Activated CD4-positive, alpha-beta T cell treated with anti-CD3 and anti-CD28 coated beads, Interleukin-2, amount 50 U/mL, for 48 hours (primary cell): ENCODE measurements around the gene GDF11.

Experiments used
- DNase-seq, 2 experiments: peaks; one replicate each; pipeline ENCODE4 v3.0.0-alpha.2; 2020

GDF11 gene

GRCh38 chr12:55742719-55743405 lies at the start of gene GDF11:
Gene GDF11, plus strand, starts transcription at chr12:55743122. Its CDS starts 195 bp downstream, at chr12:55743317.
- DNase-seq = peak; percentile 78 to 83

GRCh38 chr12:55693323-55694187 lies 49.4 kb upstream of the GDF11 start:
- DNase-seq = no peak

GRCh38 chr12:55694188-55694515 lies 48.8 kb upstream of the GDF11 start:
- no peak for DNase-seq

GRCh38 chr12:55694651-55695050 lies 48.3 kb upstream of the GDF11 start:
- no peak for DNase-seq

- no peak for DNase-seq
Measured at GRCh38 chr12:55695349-55695748, 47.6 kb upstream of the GDF11 start.

GRCh38 chr12:55696141-55696540 lies 46.8 kb upstream of the GDF11 start:
- DNase-seq = no peak

GRCh38 chr12:55696796-55697462 lies 46.0 kb upstream of the GDF11 start:
- no peak for DNase-seq

- no peak for DNase-seq
Measured at GRCh38 chr12:55697686-55698085, 45.2 kb upstream of the GDF11 start.

GRCh38 chr12:55698241-55698955 lies 44.5 kb upstream of the GDF11 start:
- DNase-seq = no peak

- no peak for DNase-seq
Measured at GRCh38 chr12:55698965-55699364, 44.0 kb upstream of the GDF11 start.

GRCh38 chr12:55699471-55700055 lies 43.4 kb upstream of the GDF11 start:
- DNase-seq = no peak

GRCh38 chr12:55700255-55701018 lies 42.5 kb upstream of the GDF11 start:
- no peak for DNase-seq

- no peak for DNase-seq
Measured at GRCh38 chr12:55702861-55703260, 40.1 kb upstream of the GDF11 start.

GRCh38 chr12:55703288-55703687 lies 39.6 kb upstream of the GDF11 start:
- no peak for DNase-seq

GRCh38 chr12:55703901-55704761 lies 38.8 kb upstream of the GDF11 start:
- no peak for DNase-seq

GRCh38 chr12:55704824-55705718 lies 37.9 kb upstream of the GDF11 start:
- no peak for DNase-seq

GRCh38 chr12:55705782-55706402 lies 37.0 kb upstream of the GDF11 start:
- DNase-seq = no peak

GRCh38 chr12:55706568-55707218 lies 36.2 kb upstream of the GDF11 start:
- DNase-seq = no peak

- DNase-seq = no peak
Measured at GRCh38 chr12:55707219-55707671, 35.7 kb upstream of the GDF11 start.
